Parathyroid adenoma (tissue), 2 donors: ENCODE data around the gene RDX.
A peak's percentile ranks its signal among the peaks of the same experiment; 100 is the strongest.

Source experiments
- H2AFZ ChIP-seq: fragments of 300-600 bp; sonication (generic); one replicate; pipeline ENCODE4 v1.7.0; 2017; ENCODE audit warnings: antibody characterized with exemption, mild to moderate bottlenecking
- H3K27ac ChIP-seq: fragments of 300-600 bp; sonication (generic); one replicate; pipeline ENCODE4 v1.7.0; 2017
- H3K27me3 ChIP-seq: fragments of 300-600 bp; sonication (generic); one replicate; pipeline ENCODE4 v1.7.0; 2017; ENCODE audit warnings: low read length; ENCODE audit not compliant: control insufficient read depth, insufficient read depth
- H3K36me3 ChIP-seq: fragments of 300-600 bp; sonication (generic); one replicate; pipeline ENCODE4 v1.7.0; 2017; ENCODE audit warnings: low read length; ENCODE audit not compliant: control insufficient read depth, insufficient read depth
- H3K4me1 ChIP-seq: fragments of 300-600 bp; sonication (generic); one replicate; pipeline ENCODE4 v1.7.0; 2017; ENCODE audit warnings: control low read depth
- H3K4me2 ChIP-seq: fragments of 300-600 bp; sonication (generic); one replicate; pipeline ENCODE4 v1.7.0; 2017; ENCODE audit warnings: low read length
- H3K4me3 ChIP-seq: fragments of 300-600 bp; sonication (generic); one replicate; pipeline ENCODE4 v1.7.0; 2017; ENCODE audit warnings: low read depth, low read length
- H3K79me2 ChIP-seq: fragments of 300-600 bp; sonication (generic); one replicate; pipeline ENCODE4 v1.7.0; 2017; ENCODE audit warnings: control low read depth
- H3K9ac ChIP-seq: fragments of 300-600 bp; sonication (generic); one replicate; pipeline ENCODE4 v1.7.0; 2017; ENCODE audit warnings: mild to moderate bottlenecking
- H3K9me3 ChIP-seq: fragments of 300-600 bp; sonication (generic); one replicate; pipeline ENCODE4 v1.7.0; 2017; ENCODE audit warnings: low read length; ENCODE audit not compliant: control insufficient read depth
- CTCF ChIP-seq: fragments of 300-600 bp; sonication (generic); IDR thresholded peaks from one replicate; pipeline ENCODE4 v1.7.0; 2017; ENCODE audit warnings: antibody characterized with exemption, mild to moderate bottlenecking
- donor health status: primary hyperparathyroidism.

RDX gene

GRCh38 chr11:110176366-110177085 is 119.9 kb downstream of the RDX start:
- no peak overlapping the region for H3K27ac ChIP-seq
- no peaks in the 10 kb centered on the region for H3K9me3 ChIP-seq
- TF ChIP-seq CTCF = no peak
- H3K79me2 ChIP-seq = no peaks in the 10 kb centered on the region
- H3K36me3 ChIP-seq = no peaks in the 10 kb centered on the region
- H2AFZ ChIP-seq = no peak overlapping the region
- H3K9ac ChIP-seq = no peak overlapping the region
- H3K4me3 ChIP-seq = no peak overlapping the region
- no peak overlapping the region for H3K4me2 ChIP-seq
- H3K4me1 ChIP-seq = no peaks in the 10 kb centered on the region
- H3K27me3 ChIP-seq = no peaks in the 10 kb centered on the region

- H3K4me3 ChIP-seq = no peak overlapping the region
- no peak overlapping the region for H3K9ac ChIP-seq
- no peaks in the 10 kb centered on the region for H3K79me2 ChIP-seq
These were observed 121.6 kb downstream of the RDX start for GRCh38 chr11:110174645-110175310.

GRCh38 chr11:110173811-110174644 is 122.4 kb downstream of the RDX start:
- no peaks in the 10 kb centered on the region for H3K79me2 ChIP-seq
- no peak overlapping the region for H3K27ac ChIP-seq
- H3K27me3 ChIP-seq = no peaks in the 10 kb centered on the region
- peak; percentile 49 for TF ChIP-seq CTCF
- no peaks in the 10 kb centered on the region for H3K4me1 ChIP-seq
- H3K9ac ChIP-seq = no peak overlapping the region
- no peaks in the 10 kb centered on the region for H3K9me3 ChIP-seq
- H3K4me2 ChIP-seq = peak overlapping the region; percentile 61
- H2AFZ ChIP-seq = peak overlapping the region; percentile 40
- H3K4me3 ChIP-seq = no peak overlapping the region
- no peaks in the 10 kb centered on the region for H3K36me3 ChIP-seq

More at GRCh38 chr11:110174645-110175310, 121.6 kb downstream of the RDX start:
- Histone ChIP-seq H3K27ac (no peak overlapping the region), H2AFZ (no peak overlapping the region), H3K4me2 (no peak overlapping the region), H3K4me1 (no peaks in the 10 kb centered on the region), H3K36me3 (no peaks in the 10 kb centered on the region), H3K9me3 (no peaks in the 10 kb centered on the region), H3K27me3 (no peaks in the 10 kb centered on the region)
- TF ChIP-seq CTCF = no peak

- no peak overlapping the region for H3K4me2 ChIP-seq
- no peaks in the 10 kb centered on the region for H3K36me3 ChIP-seq
- no peak overlapping the region for H2AFZ ChIP-seq
- H3K9me3 ChIP-seq = no peaks in the 10 kb centered on the region
- H3K79me2 ChIP-seq = no peaks in the 10 kb centered on the region
- no peak overlapping the region for H3K9ac ChIP-seq
- H3K27ac ChIP-seq = no peak overlapping the region
- no peak for TF ChIP-seq CTCF
- H3K4me3 ChIP-seq = no peak overlapping the region
- no peaks in the 10 kb centered on the region for H3K27me3 ChIP-seq
- no peaks in the 10 kb centered on the region for H3K4me1 ChIP-seq
These were observed 123.8 kb downstream of the RDX start for GRCh38 chr11:110172468-110173065.
